ENCODE data around the gene ZNF598.

DNA sequence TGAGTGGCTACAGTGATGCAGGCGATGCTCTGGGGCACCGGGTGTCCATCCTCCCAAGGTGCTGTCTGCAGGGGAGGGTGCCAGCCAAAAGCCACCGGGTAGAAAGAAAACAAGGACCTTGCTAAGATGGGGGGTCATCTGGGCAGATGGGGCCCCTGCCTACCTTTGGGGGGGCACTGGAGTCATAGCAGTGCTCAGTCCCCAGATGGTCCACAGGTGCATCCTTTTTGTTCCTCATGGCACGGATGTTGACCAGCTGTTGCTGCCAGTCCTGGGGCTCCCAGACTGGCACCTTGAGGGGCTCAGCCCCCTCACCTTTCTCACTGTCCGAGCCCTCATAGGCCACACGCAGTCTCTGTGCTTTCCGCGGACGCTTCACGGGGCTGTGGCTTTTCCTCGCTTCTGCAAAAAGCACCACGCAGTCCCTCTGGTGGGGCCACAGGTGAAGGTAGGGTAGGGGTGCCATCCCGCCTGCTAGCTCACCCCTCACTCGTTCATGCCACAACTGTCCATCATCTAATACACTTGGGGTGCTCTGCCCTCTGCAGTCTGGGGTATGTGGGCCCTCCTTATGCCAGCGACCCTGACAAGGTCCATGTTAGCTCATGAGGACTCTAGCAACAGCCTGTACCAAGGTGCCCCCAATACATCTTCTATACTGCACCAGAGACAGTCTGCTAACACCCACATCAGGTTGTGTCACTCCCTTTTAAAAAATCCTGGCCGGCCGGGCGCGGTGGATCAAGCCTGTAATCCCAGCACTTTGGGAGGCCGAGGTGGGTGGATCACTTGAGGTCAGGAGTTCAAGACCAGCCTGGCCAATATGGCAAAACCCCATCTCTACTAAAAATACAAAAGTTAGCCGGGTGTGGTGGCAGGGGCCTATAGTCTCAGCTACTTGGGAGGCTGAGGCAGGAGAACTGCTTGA is 36.6 kb upstream of the ZNF598 start:
- no peak for TF ChIP-seq FOS (IDR thresholded peaks at IDR 0.05; ENCODE audit: borderline replicate concordance, extremely low read depth, insufficient read length)
- TF ChIP-seq, protein P1, sequence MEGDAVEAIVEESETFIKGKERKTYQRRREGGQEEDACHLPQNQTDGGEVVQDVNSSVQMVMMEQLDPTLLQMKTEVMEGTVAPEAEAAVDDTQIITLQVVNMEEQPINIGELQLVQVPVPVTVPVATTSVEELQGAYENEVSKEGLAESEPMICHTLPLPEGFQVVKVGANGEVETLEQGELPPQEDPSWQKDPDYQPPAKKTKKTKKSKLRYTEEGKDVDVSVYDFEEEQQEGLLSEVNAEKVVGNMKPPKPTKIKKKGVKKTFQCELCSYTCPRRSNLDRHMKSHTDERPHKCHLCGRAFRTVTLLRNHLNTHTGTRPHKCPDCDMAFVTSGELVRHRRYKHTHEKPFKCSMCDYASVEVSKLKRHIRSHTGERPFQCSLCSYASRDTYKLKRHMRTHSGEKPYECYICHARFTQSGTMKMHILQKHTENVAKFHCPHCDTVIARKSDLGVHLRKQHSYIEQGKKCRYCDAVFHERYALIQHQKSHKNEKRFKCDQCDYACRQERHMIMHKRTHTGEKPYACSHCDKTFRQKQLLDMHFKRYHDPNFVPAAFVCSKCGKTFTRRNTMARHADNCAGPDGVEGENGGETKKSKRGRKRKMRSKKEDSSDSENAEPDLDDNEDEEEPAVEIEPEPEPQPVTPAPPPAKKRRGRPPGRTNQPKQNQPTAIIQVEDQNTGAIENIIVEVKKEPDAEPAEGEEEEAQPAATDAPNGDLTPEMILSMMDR (IDR thresholded peaks at IDR 0.05 in 2 of 3, conservative IDR thresholded peaks at IDR 0.05 in 1 of 3; ENCODE audit: control insufficient read depth in 2 of 3, extremely low read depth in 1 of 3, insufficient read depth in 1 of 3, low read depth in 3 of 3, low read length in 3 of 3) = no peak
- TF ChIP-seq HCFC1 (IDR thresholded peaks at IDR 0.05; ENCODE audit: low read length) = no peak
- no peak for TF ChIP-seq CHD1 (IDR thresholded peaks at IDR 0.05; ENCODE audit: low read depth, low read length)
- TF ChIP-seq, protein P2, sequence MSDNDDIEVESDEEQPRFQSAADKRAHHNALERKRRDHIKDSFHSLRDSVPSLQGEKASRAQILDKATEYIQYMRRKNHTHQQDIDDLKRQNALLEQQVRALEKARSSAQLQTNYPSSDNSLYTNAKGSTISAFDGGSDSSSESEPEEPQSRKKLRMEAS (IDR thresholded peaks at IDR 0.05; ENCODE audit: low read depth, low read length) = no peak
- TF ChIP-seq POLR2A (IDR thresholded peaks at IDR 0.05; ENCODE audit: low read depth, low read length) = no peak
- no peak for TF ChIP-seq NR2C1 (IDR thresholded peaks at IDR 0.05)
